Inflammatory macrophage treated with lipopolysaccharide for 1 hour (primary cell): Measurements from ENCODE around the gene KBTBD3.

Experiments
- DNase-seq, 2 donors: peaks; one replicate each; pipeline ENCODE4 v3.0.0-alpha.2; 2020 to 2022

KBTBD3 gene

GRCh38 chr11:106076919-106077608 is at the start of gene KBTBD3:
Gene KBTBD3 (minus strand): TSS chr11:106077347. CDS start chr11:106059097, 18,250 bp downstream.
- DNase-seq: peak; percentile 98 to 99

- no peak for DNase-seq
These were observed 44.6 kb upstream of the KBTBD3 start for GRCh38 chr11:106121570-106122320.

GRCh38 chr11:106105986-106106385 is 28.8 kb upstream of the KBTBD3 start:
- no peak for DNase-seq

- DNase-seq: no peak
These were observed 24.7 kb upstream of the KBTBD3 start for GRCh38 chr11:106101819-106102218.

- no peak for DNase-seq
These were observed 24.2 kb upstream of the KBTBD3 start for GRCh38 chr11:106101370-106101769.

- no peak for DNase-seq
These were observed 21.9 kb upstream of the KBTBD3 start for GRCh38 chr11:106098893-106099553.

- no peak for DNase-seq
These were observed 15.3 kb upstream of the KBTBD3 start for GRCh38 chr11:106092446-106092845.

- no peak for DNase-seq
These were observed 14.5 kb upstream of the KBTBD3 start for GRCh38 chr11:106091480-106092123.

GRCh38 chr11:106088896-106089295 is 11.7 kb upstream of the KBTBD3 start:
- DNase-seq: no peak

GRCh38 chr11:106087815-106088435 is 10.8 kb upstream of the KBTBD3 start:
- DNase-seq: peak; percentile 33 to 72

- DNase-seq: no peak
These were observed 9.7 kb upstream of the KBTBD3 start for GRCh38 chr11:106086850-106087249.

- no peak for DNase-seq
These were observed 9.0 kb upstream of the KBTBD3 start for GRCh38 chr11:106086135-106086534.

GRCh38 chr11:106082096-106082495 is 4.9 kb upstream of the KBTBD3 start:
- DNase-seq: no peak

GRCh38 chr11:106077609-106078455 is 685 bp upstream of the KBTBD3 start, which contains the start of gene AASDHPPT:
Gene AASDHPPT (plus strand): TSS chr11:106077662. CDS start chr11:106077711, 49 bp downstream.
- DNase-seq: peak in 1 of 2 donors; percentile 14

- DNase-seq: no peak
These were observed 802 bp downstream of the KBTBD3 start for GRCh38 chr11:106076171-106076918.

GRCh38 chr11:106072804-106073203 is 4.3 kb downstream of the KBTBD3 start:
- no peak for DNase-seq

- DNase-seq: peak in 1 of 2 donors; percentile 5
These were observed 6.5 kb downstream of the KBTBD3 start for GRCh38 chr11:106070606-106071005.

GRCh38 chr11:106063009-106063408 is 14.1 kb downstream of the KBTBD3 start:
- no peak for DNase-seq

GRCh38 chr11:106061954-106062949 is 14.9 kb downstream of the KBTBD3 start:
- no peak for DNase-seq
